Astrocyte (in vitro differentiated cells and primary cell): ENCODE data around the gene MAN1A1.

ENCODE experiments used
- CTCF ChIP-seq: IDR thresholded peaks from 2 replicates; pipeline ENCODE4 v1.5.1; 2011; ENCODE audit warnings: low read depth, mild to moderate bottlenecking, inconsistent platforms, low read length, moderate library complexity; ENCODE audit not compliant: insufficient read depth
- EZH2 ChIP-seq: IDR thresholded peaks from 2 replicates; pipeline ENCODE4 v1.6.1; 2012; ENCODE audit warnings: mild to moderate bottlenecking, low read length, inconsistent platforms; ENCODE audit not compliant: insufficient read depth

- no peak for TF ChIP-seq CTCF
- no peak for TF ChIP-seq EZH2
Observed at GRCh38 chr6:119215885-119216590, 133.5 kb downstream of the MAN1A1 start.
